Measurements from ENCODE around the gene CACNA1I. TPM values are rescaled to one million over a fixed set of nuclear protein-coding genes. Genes with fewer than 3 reads are reported as not detected.

The CACNA1I gene
- total RNA-seq, 1 donor from 2014 or later: 0.60 TPM

- Mint-ChIP-seq H3K27me3 (peaks cover 79% of the 10 kb centered on the region), H3K36me3 (no peaks in the 10 kb centered on the region), H3K4me3 (no peak overlapping the region), H3K4me1 (ENCODE audit: unreplicated experiment) (peaks cover 12% of the 10 kb centered on the region), H3K9me3 (no peaks in the 10 kb centered on the region), H3K27ac (no peak overlapping the region)
- no peak for DNase-seq (ENCODE audit: extremely low spot score, unreplicated experiment)
- TF ChIP-seq, protein P1, sequence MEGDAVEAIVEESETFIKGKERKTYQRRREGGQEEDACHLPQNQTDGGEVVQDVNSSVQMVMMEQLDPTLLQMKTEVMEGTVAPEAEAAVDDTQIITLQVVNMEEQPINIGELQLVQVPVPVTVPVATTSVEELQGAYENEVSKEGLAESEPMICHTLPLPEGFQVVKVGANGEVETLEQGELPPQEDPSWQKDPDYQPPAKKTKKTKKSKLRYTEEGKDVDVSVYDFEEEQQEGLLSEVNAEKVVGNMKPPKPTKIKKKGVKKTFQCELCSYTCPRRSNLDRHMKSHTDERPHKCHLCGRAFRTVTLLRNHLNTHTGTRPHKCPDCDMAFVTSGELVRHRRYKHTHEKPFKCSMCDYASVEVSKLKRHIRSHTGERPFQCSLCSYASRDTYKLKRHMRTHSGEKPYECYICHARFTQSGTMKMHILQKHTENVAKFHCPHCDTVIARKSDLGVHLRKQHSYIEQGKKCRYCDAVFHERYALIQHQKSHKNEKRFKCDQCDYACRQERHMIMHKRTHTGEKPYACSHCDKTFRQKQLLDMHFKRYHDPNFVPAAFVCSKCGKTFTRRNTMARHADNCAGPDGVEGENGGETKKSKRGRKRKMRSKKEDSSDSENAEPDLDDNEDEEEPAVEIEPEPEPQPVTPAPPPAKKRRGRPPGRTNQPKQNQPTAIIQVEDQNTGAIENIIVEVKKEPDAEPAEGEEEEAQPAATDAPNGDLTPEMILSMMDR (conservative IDR thresholded peaks at IDR 0.05): no peak
These were observed 88.4 kb downstream of the CACNA1I start for GRCh38 chr22:39658806-39659463.

DNA sequence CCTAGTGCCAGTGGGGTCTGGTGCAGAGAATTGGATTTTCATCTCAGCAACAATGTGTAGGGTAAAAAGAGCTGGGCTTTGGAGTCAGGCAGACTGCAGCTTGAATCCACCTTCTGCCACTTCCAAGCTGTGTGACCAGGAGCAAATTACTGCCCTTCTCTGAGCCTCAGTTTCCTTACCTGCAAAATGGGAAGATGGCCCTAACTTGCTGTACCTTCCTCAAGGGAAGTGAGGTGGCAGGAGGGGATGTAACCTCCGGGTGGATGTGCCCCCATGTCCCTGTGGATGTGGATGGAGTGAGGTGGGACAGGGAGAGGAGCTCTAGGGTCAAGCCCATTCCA lies 90.9 kb downstream of the CACNA1I start:
- Mint-ChIP-seq H3K4me1 (ENCODE audit: unreplicated experiment) (no peaks in the 10 kb centered on the region), H3K4me3 (peak overlapping the region; percentile 32), H3K36me3 (no peaks in the 10 kb centered on the region), H3K27me3 (peaks cover 76% of the 10 kb centered on the region), H3K27ac (no peak overlapping the region), H3K9me3 (no peaks in the 10 kb centered on the region)
- TF ChIP-seq, protein P1 (conservative IDR thresholded peaks at IDR 0.05): no peak
- DNase-seq (ENCODE audit: extremely low spot score, unreplicated experiment): no peak

- no peaks in the 10 kb centered on the region for H3K4me1 Mint-ChIP-seq (ENCODE audit: unreplicated experiment)
- peaks cover 72% of the 10 kb centered on the region for H3K27me3 Mint-ChIP-seq
- TF ChIP-seq, protein P1 (conservative IDR thresholded peaks at IDR 0.05): no peak
- no peak overlapping the region for H3K27ac Mint-ChIP-seq
- no peaks in the 10 kb centered on the region for H3K9me3 Mint-ChIP-seq
- H3K4me3 Mint-ChIP-seq: peak overlapping the region; percentile 78
- DNase-seq (ENCODE audit: extremely low spot score, unreplicated experiment): no peak
- H3K36me3 Mint-ChIP-seq: no peaks in the 10 kb centered on the region
These were observed 91.5 kb downstream of the CACNA1I start for GRCh38 chr22:39661842-39662685.

DNA sequence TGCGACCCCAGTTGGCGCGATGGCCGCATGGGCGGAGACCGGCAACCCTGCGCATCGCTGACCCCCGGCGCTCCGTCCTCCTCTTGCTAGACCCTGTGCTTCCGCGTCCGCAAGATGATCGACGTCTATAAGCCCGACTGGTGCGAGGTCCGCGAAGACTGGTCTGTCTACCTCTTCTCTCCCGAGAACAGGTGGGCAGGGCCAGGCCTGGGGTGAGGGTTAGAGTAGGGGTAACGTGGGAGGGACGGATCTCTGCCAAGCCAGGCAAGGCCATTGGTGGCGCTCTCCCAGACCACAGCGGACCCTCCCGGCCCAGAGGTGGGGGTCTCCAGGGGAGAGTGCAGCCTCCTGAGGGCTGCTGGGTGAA lies 92.1 kb downstream of the CACNA1I start:
- H3K4me1 Mint-ChIP-seq (ENCODE audit: unreplicated experiment): no peaks in the 10 kb centered on the region
- peak overlapping the region; percentile 76 for H3K4me3 Mint-ChIP-seq
- no peaks in the 10 kb centered on the region for H3K36me3 Mint-ChIP-seq
- no peak for DNase-seq (ENCODE audit: extremely low spot score, unreplicated experiment)
- H3K27ac Mint-ChIP-seq: no peak overlapping the region
- peaks cover 70% of the 10 kb centered on the region for H3K27me3 Mint-ChIP-seq
- TF ChIP-seq, protein P1 (conservative IDR thresholded peaks at IDR 0.05): no peak
- H3K9me3 Mint-ChIP-seq: no peaks in the 10 kb centered on the region

DNA sequence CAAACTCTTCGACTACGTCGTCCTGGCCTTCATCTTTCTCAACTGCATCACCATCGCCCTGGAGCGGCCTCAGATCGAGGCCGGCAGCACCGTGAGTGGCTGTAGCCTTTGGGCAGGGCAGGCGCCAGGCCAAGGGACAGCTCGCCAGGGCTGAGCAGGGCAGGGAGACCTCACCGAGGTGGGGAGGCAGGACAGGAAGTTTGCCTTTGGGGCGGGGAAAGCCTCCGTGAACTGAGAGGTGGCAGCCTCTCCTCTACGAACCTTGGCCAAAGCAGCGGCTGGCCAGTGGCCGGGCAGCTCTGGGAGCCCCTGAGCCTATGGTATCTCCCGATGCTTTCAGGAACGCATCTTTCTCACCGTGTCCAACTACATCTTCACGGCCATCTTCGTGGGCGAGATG lies 93.2 kb downstream of the CACNA1I start:
- Mint-ChIP-seq H3K36me3 (no peaks in the 10 kb centered on the region), H3K27me3 (peaks cover 66% of the 10 kb centered on the region), H3K27ac (no peak overlapping the region), H3K4me1 (ENCODE audit: unreplicated experiment) (no peaks in the 10 kb centered on the region), H3K4me3 (no peak overlapping the region), H3K9me3 (no peaks in the 10 kb centered on the region)
- DNase-seq (ENCODE audit: extremely low spot score, unreplicated experiment): no peak
- TF ChIP-seq, protein P1 (conservative IDR thresholded peaks at IDR 0.05): no peak
